SK-N-SH (cell line): ENCODE data around the gene ZFP90. TPM values are rescaled to one million over a fixed set of nuclear protein-coding genes. Genes with fewer than 3 reads are reported as not detected.
A peak's percentile ranks its signal among the peaks of the same experiment; 100 is the strongest.

ENCODE experiments used
- CTCF ChIA-PET: fragments of 300-600, 350-600 bp; formaldehyde crosslinking; extraction: SDS; loops from one replicate; lab custom pipeline; 2021; lab: Yijun Ruan, JAX
- POLR2A ChIA-PET: fragments of 350-600 bp; sonication (Branson Sonifier 250); formaldehyde crosslinking; extraction: SDS; loops from one replicate; lab custom pipeline; 2020; ENCODE audit warnings: antibody characterized with exemption, inconsistent platforms; lab: Yijun Ruan, JAX
- DNase-seq: peaks from one replicate; pipeline ENCODE4 v3.0.0; 2012
- H2AFZ ChIP-seq: fragments of 200-600 bp; sonication (generic); 2 replicates; pipeline ENCODE4 v1.8.1; 2016; ENCODE audit warnings: antibody characterized with exemption, mild to moderate bottlenecking, low read depth
- H3F3A ChIP-seq: fragments of 200-600 bp; sonication (generic); replicated peaks from 2 replicates; pipeline ENCODE3; 2016; ENCODE audit warnings: antibody characterized with exemption, mild to moderate bottlenecking; ENCODE audit not compliant: insufficient read depth
- H3K27ac ChIP-seq, 2 experiments: fragments of 200-500 bp in 1 of 2; fragments of 200-600 bp in 1 of 2; sonication (Bioruptor generic) in 1 of 2; sonication (generic), shearing (Covaris generic) in 1 of 2; 2 replicates each; pipeline versions ENCODE4 v1.5.1 to v1.6.1; 2014 to 2016; ENCODE audit warnings: low read depth in 2 of 2, inconsistent platforms in 1 of 2, low read length in 1 of 2, mild to moderate bottlenecking in 1 of 2, mixed read lengths in 1 of 2
- H3K27me3 ChIP-seq: fragments of 200-600 bp; sonication (generic), shearing (Covaris generic); 2 replicates; pipeline ENCODE4 v1.6.1; 2016; ENCODE audit warnings: mixed run types; ENCODE audit not compliant: insufficient read depth
- H3K36me3 ChIP-seq, 2 experiments: fragments of 200-500 bp in 1 of 2; fragments of 200-600 bp in 1 of 2; sonication (Bioruptor generic) in 1 of 2; sonication (generic) in 1 of 2; replicated peaks in 1 of 2; 2 replicates each; pipeline versions ENCODE3 to v1.5.1; 2014 to 2016; ENCODE audit warnings: low read length in 1 of 2, mild to moderate bottlenecking in 1 of 2; ENCODE audit not compliant: insufficient read depth in 2 of 2, control insufficient read depth in 1 of 2
- H3K4me1 ChIP-seq, 2 experiments: fragments of 200-500 bp in 1 of 2; fragments of 200-600 bp in 1 of 2; sonication (Bioruptor generic) in 1 of 2; sonication (generic), shearing (Covaris generic) in 1 of 2; 2 replicates each; pipeline versions ENCODE4 v1.5.1 to v1.6.1; 2014 to 2016; ENCODE audit warnings: low read depth in 1 of 2, low read length in 1 of 2, mixed run types in 1 of 2; ENCODE audit not compliant: insufficient read depth in 2 of 2, control insufficient read depth in 1 of 2
- H3K4me2 ChIP-seq: fragments of 200-600 bp; sonication (generic), shearing (Covaris generic); 2 replicates; pipeline ENCODE4 v1.6.1; 2017; ENCODE audit warnings: mixed run types
- H3K4me3 ChIP-seq, 2 experiments: fragments of 200-500 bp in 1 of 2; fragments of 200-600 bp in 1 of 2; sonication (Bioruptor generic) in 1 of 2; sonication (generic), shearing (Covaris generic) in 1 of 2; 2 replicates each; pipeline versions ENCODE4 v1.5.1 to v1.8.1; 2014 to 2016; ENCODE audit warnings: low read depth in 2 of 2, inconsistent platforms in 1 of 2, low read length in 1 of 2, mild to moderate bottlenecking in 1 of 2, mixed read lengths in 1 of 2, moderate library complexity in 1 of 2
- H3K79me2 ChIP-seq: fragments of 200-600 bp; sonication (generic); 2 replicates; pipeline ENCODE4 v1.8.1; 2017; ENCODE audit warnings: mild to moderate bottlenecking; ENCODE audit not compliant: insufficient read depth
- H3K9ac ChIP-seq: fragments of 200-600 bp; sonication (generic); 2 replicates; pipeline ENCODE4 v1.6.1; 2017; ENCODE audit warnings: mixed run types
- H3K9me2 ChIP-seq: fragments of 200-600 bp; sonication (generic); 2 replicates; pipeline ENCODE4 v1.6.1; 2017; ENCODE audit warnings: mixed run types
- H3K9me3 ChIP-seq: fragments of 200-600 bp; sonication (generic); 2 replicates; pipeline ENCODE4 v1.6.1; 2017; ENCODE audit warnings: mixed run types, mild to moderate bottlenecking, moderate library complexity
- H4K20me1 ChIP-seq: fragments of 200-600 bp; sonication (generic); 2 replicates; pipeline ENCODE4 v1.6.1; 2017; ENCODE audit warnings: mild to moderate bottlenecking, mixed run types; ENCODE audit not compliant: insufficient read depth
- CHD2 ChIP-seq: fragments of 150-350 bp; IDR thresholded peaks from 2 replicates; pipeline ENCODE4 v1.6.1; 2018; ENCODE audit warnings: low read length; ENCODE audit not compliant: partially characterized antibody
- ELF1 ChIP-seq: IDR thresholded peaks from 2 replicates; pipeline ENCODE4 v1.4.0; 2012
- EZH2phosphoT487 ChIP-seq: fragments of 200-600 bp; sonication (generic); IDR thresholded peaks from 2 replicates; pipeline ENCODE4 v1.6.1; 2017; ENCODE audit warnings: low read depth, mixed run types, mild to moderate bottlenecking, antibody characterized with exemption, moderate library complexity, borderline replicate concordance
- FOSL2 ChIP-seq: IDR thresholded peaks from 2 replicates; pipeline ENCODE4 v1.4.0; 2012; ENCODE audit warnings: low read depth, mild to moderate bottlenecking, moderate library complexity, borderline replicate concordance
- IRF3 ChIP-seq: fragments of 150-350 bp; IDR thresholded peaks from 2 replicates; pipeline ENCODE4 v1.6.1; 2016; ENCODE audit warnings: mild to moderate bottlenecking, low read depth, low read length
- JUND ChIP-seq: IDR thresholded peaks from 2 replicates; pipeline ENCODE4 v1.4.0; 2012
- MAX ChIP-seq: IDR thresholded peaks from 2 replicates; pipeline ENCODE4 v1.4.0; 2012; ENCODE audit warnings: low read depth
- MEF2A ChIP-seq: IDR thresholded peaks from 2 replicates; pipeline ENCODE4 v1.4.0; 2012; ENCODE audit warnings: low read depth, borderline replicate concordance
- NFIC ChIP-seq: IDR thresholded peaks from 2 replicates; pipeline ENCODE4 v1.4.0; 2012; ENCODE audit warnings: borderline replicate concordance
- PBX3 ChIP-seq: IDR thresholded peaks from 2 replicates; pipeline ENCODE4; 2012
- RCOR1 ChIP-seq: fragments of 150-350 bp; IDR thresholded peaks from 2 replicates; pipeline ENCODE4 v1.6.1; 2017; ENCODE audit warnings: antibody characterized with exemption, low read length
- RXRA ChIP-seq: IDR thresholded peaks from 2 replicates; pipeline ENCODE4 v1.4.0; 2012; ENCODE audit warnings: low read depth, mild to moderate bottlenecking, borderline replicate concordance
- SMC3 ChIP-seq: IDR thresholded peaks from 2 replicates; pipeline ENCODE4 v1.6.1; 2012; ENCODE audit warnings: low read depth, low read length, improper control_type of control experiment
- TCF12 ChIP-seq: IDR thresholded peaks from 2 replicates; pipeline ENCODE4 v1.4.0; 2012
- TEAD4 ChIP-seq: IDR thresholded peaks from 2 replicates; pipeline ENCODE4 v1.4.0; 2012; ENCODE audit warnings: mild to moderate bottlenecking, borderline replicate concordance; ENCODE audit not compliant: insufficient read depth
- YY1 ChIP-seq: IDR thresholded peaks from 2 replicates; pipeline ENCODE4 v1.4.0; 2012; ENCODE audit warnings: low read depth, mild to moderate bottlenecking
- WGBS: methylation state at CpG from one replicate; pipeline ENCODE4 v1.1.6; 2017; ENCODE audit warnings: low lambda C conversion rate; 5-methylcytosine and 5-hydroxymethylcytosine counted together
- polyA plus RNA-seq, 3 experiments: library from polyadenylated mRNA; depleted of rRNA; stranded (reverse); fragments of >200 nt; gene quantifications; 2 replicates each; pipeline ENCODE4 v1.2.3, GENCODE V29; 2012
- TF ChIP-seq, protein P1 (sequence below): IDR thresholded peaks from 2 replicates; pipeline ENCODE4 v1.4.0; 2012; ENCODE audit warnings: low read depth, borderline replicate concordance
- TF ChIP-seq, protein P2 (sequence below): IDR thresholded peaks from 2 replicates; pipeline ENCODE4 v1.4.0; 2012; ENCODE audit warnings: low read depth, borderline replicate concordance

ZFP90 gene
- polyA plus RNA-seq, 1 of the 3 experiments (the other 2 are of a cell fraction) = 9.9 TPM

DNA sequence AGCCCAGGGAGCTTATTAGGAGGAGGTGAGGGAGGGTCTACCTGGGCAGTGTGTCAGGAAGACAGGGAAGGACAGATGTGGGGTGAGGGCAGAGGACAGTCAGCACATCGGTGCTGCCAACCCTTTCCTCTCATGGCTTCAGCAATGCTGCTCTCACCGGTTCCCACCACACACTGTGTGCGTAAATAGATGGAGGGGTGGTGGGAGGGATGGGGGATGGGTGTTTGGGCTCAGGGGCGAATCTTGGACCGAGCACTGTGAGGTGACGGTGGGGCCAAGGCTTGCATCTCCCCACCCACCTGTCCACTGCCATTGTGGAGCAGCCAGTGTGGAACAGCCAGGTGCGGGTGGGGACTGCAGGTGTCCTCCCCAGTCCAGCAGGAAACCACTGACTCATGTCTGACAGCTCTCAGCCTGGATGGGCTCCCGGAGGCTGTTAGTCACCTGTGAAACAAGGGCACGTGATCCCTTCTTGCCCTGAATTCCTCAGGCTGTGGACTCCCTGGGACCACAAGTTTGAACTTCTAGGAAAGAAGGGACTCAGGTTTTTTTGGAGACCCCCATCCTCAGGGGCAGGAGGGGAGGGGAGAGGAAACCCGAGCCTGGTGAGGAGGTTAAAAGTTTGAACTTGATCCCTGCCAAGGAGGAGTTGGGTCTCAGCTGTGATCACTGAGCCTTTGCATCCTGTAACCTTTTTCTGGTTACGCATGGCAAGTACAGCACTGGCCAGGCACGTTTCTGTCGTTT is 48.1 kb upstream of the ZFP90 start:
- no peak for DNase-seq
- WGBS = 55% methylated on average over 11 of the region's 13 CpGs
- no peak overlapping the region for H2AFZ ChIP-seq
- no peaks in the 10 kb centered on the region for H3K9me2 ChIP-seq
- H3K4me2 ChIP-seq = no peak overlapping the region
- no peak overlapping the region for H3K27ac ChIP-seq
- H3K27me3 ChIP-seq = no peaks in the 10 kb centered on the region
- no peaks in the 10 kb centered on the region; a peak in 1 of 4 replicates for H3K4me1 ChIP-seq
- ChIA-PET CTCF (interaction anchor here (1.3 kb wide), 1 partner anchor 10 kb away, joined by 3 read pairs; no protein-coding TSS in a partner anchor), POLR2A (no interaction called here)
- no peaks in the 10 kb centered on the region for H4K20me1 ChIP-seq
- TF ChIP-seq TCF12 (peak; percentile 33; the same call in 1 of the 2 replicates), SMC3 (no peak), NFIC (no peak), YY1 (no peak), JUND (0 out of 2 replicates have a peak, but pooled peaks have one; percentile 4), ELF1 (no peak), RCOR1 (no peak), FOSL2 (peak; percentile 21; the same call in 1 of the 2 replicates)
- TF ChIP-seq, protein P1, sequence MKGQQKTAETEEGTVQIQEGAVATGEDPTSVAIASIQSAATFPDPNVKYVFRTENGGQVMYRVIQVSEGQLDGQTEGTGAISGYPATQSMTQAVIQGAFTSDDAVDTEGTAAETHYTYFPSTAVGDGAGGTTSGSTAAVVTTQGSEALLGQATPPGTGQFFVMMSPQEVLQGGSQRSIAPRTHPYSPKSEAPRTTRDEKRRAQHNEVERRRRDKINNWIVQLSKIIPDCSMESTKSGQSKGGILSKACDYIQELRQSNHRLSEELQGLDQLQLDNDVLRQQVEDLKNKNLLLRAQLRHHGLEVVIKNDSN = peak; percentile 75
- H3K79me2 ChIP-seq = no peaks in the 10 kb centered on the region
- no peaks in the 10 kb centered on the region for H3K36me3 ChIP-seq
- H3K9ac ChIP-seq = no peak overlapping the region
- no peaks in the 10 kb centered on the region for H3K9me3 ChIP-seq
- H3F3A ChIP-seq = no peaks in the 10 kb centered on the region
- H3K4me3 ChIP-seq = no peak overlapping the region

DNA sequence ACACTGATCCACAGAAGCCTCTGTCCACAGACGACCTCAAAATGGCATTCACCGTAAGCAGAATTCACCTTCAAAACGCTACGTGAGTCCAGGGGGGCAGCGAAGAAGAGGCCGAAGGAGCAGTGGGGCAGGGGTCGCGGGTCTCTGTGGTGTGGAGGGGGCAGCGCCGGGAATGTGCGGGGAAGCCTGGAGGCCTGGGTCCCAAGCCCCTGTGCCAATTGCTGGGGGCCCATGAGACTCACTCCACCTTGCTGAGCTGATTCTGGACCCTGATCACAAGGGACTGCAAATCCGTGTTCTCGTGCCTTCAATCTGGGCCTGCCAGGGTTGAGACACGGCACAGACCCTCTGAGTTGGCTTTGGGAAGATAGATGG is 47.5 kb upstream of the ZFP90 start:
- Histone ChIP-seq H3K4me2 (no peak overlapping the region), H3F3A (no peaks in the 10 kb centered on the region), H3K9ac (no peak overlapping the region), H3K27me3 (no peaks in the 10 kb centered on the region), H3K9me2 (no peaks in the 10 kb centered on the region), H3K27ac (no peak overlapping the region), H4K20me1 (no peaks in the 10 kb centered on the region), H3K36me3 (no peaks in the 10 kb centered on the region), H3K4me1 (peaks cover 0 to 1% of the 10 kb centered on the region in 2 experiments; a peak in 1 of 4 replicates), H3K4me3 (no peak overlapping the region), H3K79me2 (no peaks in the 10 kb centered on the region), H2AFZ (no peak overlapping the region), H3K9me3 (no peaks in the 10 kb centered on the region)
- no peak for DNase-seq
- ChIA-PET POLR2A (no interaction called here), CTCF (interaction anchor here (0.8 to 1.3 kb wide), 2 partner anchors 9 to 29 kb away, joined by 3 read pairs; no protein-coding TSS in a partner anchor)
- no peak for TF ChIP-seq RXRA
- no peak for TF ChIP-seq MAX
- TF ChIP-seq EZH2phosphoT487 = no peak
- no peak for TF ChIP-seq CHD2
- no peak for TF ChIP-seq PBX3
- TF ChIP-seq NFIC = no peak
- no peak for TF ChIP-seq TCF12
- TF ChIP-seq MEF2A = no peak
- TF ChIP-seq SMC3 = no peak
- TF ChIP-seq, protein P1 = no peak
- TF ChIP-seq, protein P2, sequence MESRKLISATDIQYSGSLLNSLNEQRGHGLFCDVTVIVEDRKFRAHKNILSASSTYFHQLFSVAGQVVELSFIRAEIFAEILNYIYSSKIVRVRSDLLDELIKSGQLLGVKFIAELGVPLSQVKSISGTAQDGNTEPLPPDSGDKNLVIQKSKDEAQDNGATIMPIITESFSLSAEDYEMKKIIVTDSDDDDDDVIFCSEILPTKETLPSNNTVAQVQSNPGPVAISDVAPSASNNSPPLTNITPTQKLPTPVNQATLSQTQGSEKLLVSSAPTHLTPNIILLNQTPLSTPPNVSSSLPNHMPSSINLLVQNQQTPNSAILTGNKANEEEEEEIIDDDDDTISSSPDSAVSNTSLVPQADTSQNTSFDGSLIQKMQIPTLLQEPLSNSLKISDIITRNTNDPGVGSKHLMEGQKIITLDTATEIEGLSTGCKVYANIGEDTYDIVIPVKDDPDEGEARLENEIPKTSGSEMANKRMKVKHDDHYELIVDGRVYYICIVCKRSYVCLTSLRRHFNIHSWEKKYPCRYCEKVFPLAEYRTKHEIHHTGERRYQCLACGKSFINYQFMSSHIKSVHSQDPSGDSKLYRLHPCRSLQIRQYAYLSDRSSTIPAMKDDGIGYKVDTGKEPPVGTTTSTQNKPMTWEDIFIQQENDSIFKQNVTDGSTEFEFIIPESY = no peak
- TF ChIP-seq IRF3 = no peak
- no peak for TF ChIP-seq TEAD4
- 89% methylated on average over 12 of the region's 14 CpGs for WGBS
